ENCODE measurements around the gene CNTN5.

DNA sequence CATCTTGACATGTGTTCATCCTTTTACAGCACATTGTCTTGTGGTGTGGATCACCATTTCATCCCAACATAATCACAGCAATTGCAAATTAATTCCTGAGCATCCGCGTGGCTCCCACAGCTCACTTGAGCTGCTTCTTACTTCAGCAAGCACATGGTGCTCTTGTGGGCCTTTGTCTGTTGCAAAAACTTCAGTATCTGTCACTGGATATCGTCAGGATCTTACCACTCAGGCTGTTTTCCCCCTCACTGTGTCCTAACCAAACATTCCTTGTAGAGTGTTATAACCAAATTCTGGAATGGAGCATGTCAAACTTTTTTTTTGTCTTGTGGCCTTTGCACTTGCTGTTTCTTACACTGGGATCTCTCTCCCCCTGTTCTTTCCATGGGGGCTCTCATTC, 983.2 kb downstream of the CNTN5 start:
- TF ChIP-seq TAF1 (IDR thresholded peaks at IDR 0.05; ENCODE audit: borderline replicate concordance, low read depth, low read length), result no peak
- no peak for TF ChIP-seq NRF1 (conservative IDR thresholded peaks at IDR 0.05; ENCODE audit: low read depth, low read length)
- TF ChIP-seq, protein P1, sequence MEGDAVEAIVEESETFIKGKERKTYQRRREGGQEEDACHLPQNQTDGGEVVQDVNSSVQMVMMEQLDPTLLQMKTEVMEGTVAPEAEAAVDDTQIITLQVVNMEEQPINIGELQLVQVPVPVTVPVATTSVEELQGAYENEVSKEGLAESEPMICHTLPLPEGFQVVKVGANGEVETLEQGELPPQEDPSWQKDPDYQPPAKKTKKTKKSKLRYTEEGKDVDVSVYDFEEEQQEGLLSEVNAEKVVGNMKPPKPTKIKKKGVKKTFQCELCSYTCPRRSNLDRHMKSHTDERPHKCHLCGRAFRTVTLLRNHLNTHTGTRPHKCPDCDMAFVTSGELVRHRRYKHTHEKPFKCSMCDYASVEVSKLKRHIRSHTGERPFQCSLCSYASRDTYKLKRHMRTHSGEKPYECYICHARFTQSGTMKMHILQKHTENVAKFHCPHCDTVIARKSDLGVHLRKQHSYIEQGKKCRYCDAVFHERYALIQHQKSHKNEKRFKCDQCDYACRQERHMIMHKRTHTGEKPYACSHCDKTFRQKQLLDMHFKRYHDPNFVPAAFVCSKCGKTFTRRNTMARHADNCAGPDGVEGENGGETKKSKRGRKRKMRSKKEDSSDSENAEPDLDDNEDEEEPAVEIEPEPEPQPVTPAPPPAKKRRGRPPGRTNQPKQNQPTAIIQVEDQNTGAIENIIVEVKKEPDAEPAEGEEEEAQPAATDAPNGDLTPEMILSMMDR (IDR thresholded peaks at IDR 0.05 in 2 of 3, conservative IDR thresholded peaks at IDR 0.05 in 1 of 3; ENCODE audit: control insufficient read depth in 2 of 3, extremely low read depth in 1 of 3, insufficient read depth in 1 of 3, low read depth in 3 of 3, low read length in 3 of 3), result no peak
- no peak for TF ChIP-seq SMAD1 (IDR thresholded peaks at IDR 0.05; ENCODE audit: low read depth, partially characterized antibody)
- TF ChIP-seq, protein P2, sequence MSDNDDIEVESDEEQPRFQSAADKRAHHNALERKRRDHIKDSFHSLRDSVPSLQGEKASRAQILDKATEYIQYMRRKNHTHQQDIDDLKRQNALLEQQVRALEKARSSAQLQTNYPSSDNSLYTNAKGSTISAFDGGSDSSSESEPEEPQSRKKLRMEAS (IDR thresholded peaks at IDR 0.05; ENCODE audit: low read depth, low read length), result no peak
